Stimulated activated CD8-positive, alpha-beta memory T cell treated with anti-CD3 and anti-CD28 coated beads, Interleukin-7, amount 100 ng/mL, for 24 hours (primary cell): ENCODE measurements around the gene C2orf74.

Experiments used
- DNase-seq: peaks from one replicate; pipeline ENCODE4 v3.0.0-alpha.2; 2020; ENCODE audit warnings: low read depth

C2orf74 gene

GRCh38 chr2:61214171-61214570, 52.2 kb downstream of the C2orf74 start:
- no peak for DNase-seq
